ENCODE results near the gene IZUMO1R. TPM values are rescaled to one million over a fixed set of nuclear protein-coding genes. Genes with fewer than 3 reads are reported as not detected.
"Not testable (repeated sequence)": the region's sequence is repeated elsewhere in the genome, so short reads cannot be mapped to it uniquely, and the experiment has no call there.

The IZUMO1R gene
- total RNA-seq, 1 donor from 2014 or later: not detected

DNA sequence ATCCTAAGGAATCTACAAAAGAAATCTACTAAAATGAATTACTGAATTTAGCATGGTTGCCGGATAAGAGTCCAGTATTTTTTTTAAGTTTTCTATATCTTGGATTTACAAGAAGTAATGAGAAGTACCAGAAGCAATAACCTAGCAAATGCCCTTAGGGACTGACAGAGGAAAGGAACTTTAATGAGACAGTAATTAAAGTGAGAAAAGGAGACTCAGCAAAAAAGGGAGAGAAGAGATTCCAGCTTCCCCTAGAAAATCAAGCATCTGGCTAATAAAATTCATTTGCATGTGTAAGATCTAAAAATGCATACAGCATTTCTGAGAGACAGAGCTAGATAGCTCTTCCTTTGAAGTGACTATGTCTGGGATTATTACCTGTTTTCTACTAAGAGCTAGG, 39.1 kb downstream of the IZUMO1R start:
- Mint-ChIP-seq H3K9me3 (ENCODE audit: unreplicated experiment) (peaks cover 7% of the 10 kb centered on the region), H3K36me3 (ENCODE audit: unreplicated experiment) (peaks cover 15% of the 10 kb centered on the region), H3K27me3 (ENCODE audit: unreplicated experiment) (peaks cover 4% of the 10 kb centered on the region), H3K4me1 (ENCODE audit: low read depth, unreplicated experiment) (no peaks in the 10 kb centered on the region), H3K27ac (ENCODE audit: unreplicated experiment) (no peak overlapping the region), H3K4me3 (ENCODE audit: unreplicated experiment) (no peak overlapping the region)
- TF ChIP-seq, protein P1, sequence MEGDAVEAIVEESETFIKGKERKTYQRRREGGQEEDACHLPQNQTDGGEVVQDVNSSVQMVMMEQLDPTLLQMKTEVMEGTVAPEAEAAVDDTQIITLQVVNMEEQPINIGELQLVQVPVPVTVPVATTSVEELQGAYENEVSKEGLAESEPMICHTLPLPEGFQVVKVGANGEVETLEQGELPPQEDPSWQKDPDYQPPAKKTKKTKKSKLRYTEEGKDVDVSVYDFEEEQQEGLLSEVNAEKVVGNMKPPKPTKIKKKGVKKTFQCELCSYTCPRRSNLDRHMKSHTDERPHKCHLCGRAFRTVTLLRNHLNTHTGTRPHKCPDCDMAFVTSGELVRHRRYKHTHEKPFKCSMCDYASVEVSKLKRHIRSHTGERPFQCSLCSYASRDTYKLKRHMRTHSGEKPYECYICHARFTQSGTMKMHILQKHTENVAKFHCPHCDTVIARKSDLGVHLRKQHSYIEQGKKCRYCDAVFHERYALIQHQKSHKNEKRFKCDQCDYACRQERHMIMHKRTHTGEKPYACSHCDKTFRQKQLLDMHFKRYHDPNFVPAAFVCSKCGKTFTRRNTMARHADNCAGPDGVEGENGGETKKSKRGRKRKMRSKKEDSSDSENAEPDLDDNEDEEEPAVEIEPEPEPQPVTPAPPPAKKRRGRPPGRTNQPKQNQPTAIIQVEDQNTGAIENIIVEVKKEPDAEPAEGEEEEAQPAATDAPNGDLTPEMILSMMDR (IDR thresholded peaks at IDR 0.05; ENCODE audit: partially characterized antibody, unreplicated experiment): no peak
- no peak for DNase-seq

- H3K36me3 Mint-ChIP-seq (ENCODE audit: unreplicated experiment): peaks cover 15% of the 10 kb centered on the region
- not testable (repeated sequence) for H3K27ac Mint-ChIP-seq (ENCODE audit: unreplicated experiment); H3K4me1 Mint-ChIP-seq (ENCODE audit: low read depth, unreplicated experiment); H3K4me3 Mint-ChIP-seq (ENCODE audit: unreplicated experiment); H3K27me3 Mint-ChIP-seq (ENCODE audit: unreplicated experiment); DNase-seq
- H3K9me3 Mint-ChIP-seq (ENCODE audit: unreplicated experiment): peaks cover 10% of the 10 kb centered on the region
Observed at GRCh38 chr11:94346311-94346710, 41.9 kb downstream of the IZUMO1R start.

GRCh38 chr11:94350850-94351563, 46.6 kb downstream of the IZUMO1R start:
- DNase-seq; H3K4me3 Mint-ChIP-seq (ENCODE audit: unreplicated experiment); H3K9me3 Mint-ChIP-seq (ENCODE audit: unreplicated experiment); H3K27me3 Mint-ChIP-seq (ENCODE audit: unreplicated experiment); H3K27ac Mint-ChIP-seq (ENCODE audit: unreplicated experiment); H3K4me1 Mint-ChIP-seq (ENCODE audit: low read depth, unreplicated experiment): not testable (repeated sequence)
- H3K36me3 Mint-ChIP-seq (ENCODE audit: unreplicated experiment): peaks cover 10% of the 10 kb centered on the region

Other genes starting within 250 kb of the IZUMO1R start
- 58.0 TPM for gene PANX1, start 175.7 kb upstream of the IZUMO1R start, total RNA-seq (ENCODE audit: unreplicated experiment)
- gene GPR83, start 96.8 kb downstream of the IZUMO1R start, total RNA-seq (ENCODE audit: unreplicated experiment): 2.9 TPM
- 14.4 TPM for gene MRE11, start 189.3 kb downstream of the IZUMO1R start, total RNA-seq (ENCODE audit: unreplicated experiment)
- gene ANKRD49, start 189.4 kb downstream of the IZUMO1R start, total RNA-seq (ENCODE audit: unreplicated experiment): 11.9 TPM
- not detected for gene C11orf97, start 207.9 kb downstream of the IZUMO1R start, total RNA-seq (ENCODE audit: unreplicated experiment)
- gene FUT4, start 239.3 kb downstream of the IZUMO1R start, total RNA-seq (ENCODE audit: unreplicated experiment): 2.2 TPM